B cell (primary cell): Measurements from ENCODE around the gene C16orf82.

Experiments used
- CTCF ChIP-seq: fragments of 200-600 bp; IDR thresholded peaks from one replicate; pipeline ENCODE4 v1.8.0; 2022; ENCODE audit warnings: antibody characterized with exemption, mild to moderate bottlenecking
- EZH2 ChIP-seq: IDR thresholded peaks from 2 replicates; pipeline ENCODE4 v1.6.1; 2012; ENCODE audit warnings: borderline replicate concordance, low read depth, mild to moderate bottlenecking, moderate library complexity, low read length; ENCODE audit not compliant: insufficient read depth, poor library complexity, severe bottlenecking

GRCh38 chr16:27046958-27047518, 19.7 kb upstream of the C16orf82 start:
- no peak for TF ChIP-seq CTCF
- no peak for TF ChIP-seq EZH2
